Duodenal mucosa (tissue), 2 donors: ENCODE results near the gene FBN1.

Experiments used
- H3K27ac ChIP-seq: one replicate; pipeline ENCODE4 v1.7.0; 2013; ENCODE audit warnings: low read depth, low read length
- H3K27me3 ChIP-seq, 2 donors: one replicate each; pipeline ENCODE4 v1.7.0; 2013; ENCODE audit warnings: low read length in 2 of 2, control low read depth in 1 of 2; ENCODE audit not compliant: insufficient read depth in 2 of 2, control insufficient read depth in 1 of 2
- H3K36me3 ChIP-seq, 2 donors: one replicate each; pipeline ENCODE4 v1.7.0; 2013; ENCODE audit warnings: low read length in 2 of 2, control low read depth in 1 of 2; ENCODE audit not compliant: insufficient read depth in 2 of 2, control insufficient read depth in 1 of 2
- H3K4me1 ChIP-seq, 2 donors: one replicate each; pipeline ENCODE4 v1.7.0; 2013; ENCODE audit warnings: low read length in 2 of 2, control low read depth in 1 of 2; ENCODE audit not compliant: insufficient read depth in 2 of 2, control insufficient read depth in 1 of 2
- H3K4me3 ChIP-seq, 2 donors: one replicate each; pipeline ENCODE4 v1.7.0; 2013; ENCODE audit warnings: low read length in 2 of 2, low read depth in 1 of 2
- H3K9ac ChIP-seq, 2 donors: one replicate each; pipeline ENCODE4 v1.7.0; 2013; ENCODE audit warnings: low read length in 2 of 2, low read depth in 1 of 2
- H3K9me3 ChIP-seq, 2 donors: one replicate each; pipeline ENCODE4 v1.7.0; 2013; ENCODE audit warnings: low read length in 2 of 2, control low read depth in 1 of 2; ENCODE audit not compliant: control insufficient read depth in 1 of 2

FBN1 gene

GRCh38 chr15:48479751-48480150 is 165.8 kb downstream of the FBN1 start:
- H3K36me3 ChIP-seq = no peaks in the 10 kb centered on the region
- H3K27ac ChIP-seq = no peak overlapping the region
- H3K9ac ChIP-seq = no peak overlapping the region
- no peak overlapping the region for H3K4me3 ChIP-seq
- H3K27me3 ChIP-seq = no peaks in the 10 kb centered on the region
- no peaks in the 10 kb centered on the region for H3K9me3 ChIP-seq
- no peaks in the 10 kb centered on the region for H3K4me1 ChIP-seq

GRCh38 chr15:48478581-48478980 is 166.9 kb downstream of the FBN1 start:
- Histone ChIP-seq H3K9me3 (no peaks in the 10 kb centered on the region), H3K27ac (no peak overlapping the region), H3K36me3 (no peaks in the 10 kb centered on the region), H3K27me3 (no peaks in the 10 kb centered on the region), H3K4me3 (no peak overlapping the region), H3K4me1 (no peaks in the 10 kb centered on the region), H3K9ac (no peak overlapping the region)

- Histone ChIP-seq H3K27ac (no peak overlapping the region), H3K4me1 (no peaks in the 10 kb centered on the region), H3K27me3 (no peaks in the 10 kb centered on the region), H3K36me3 (no peaks in the 10 kb centered on the region), H3K4me3 (no peak overlapping the region), H3K9ac (no peak overlapping the region), H3K9me3 (no peaks in the 10 kb centered on the region)
These were observed 167.6 kb downstream of the FBN1 start for GRCh38 chr15:48477795-48478360.

GRCh38 chr15:48475600-48476395 is 169.7 kb downstream of the FBN1 start:
- Histone ChIP-seq H3K9me3 (no peaks in the 10 kb centered on the region), H3K4me3 (no peak overlapping the region), H3K27me3 (no peaks in the 10 kb centered on the region), H3K36me3 (no peaks in the 10 kb centered on the region), H3K27ac (no peak overlapping the region), H3K9ac (no peak overlapping the region), H3K4me1 (no peaks in the 10 kb centered on the region)

GRCh38 chr15:48473667-48474066 is 171.8 kb downstream of the FBN1 start:
- no peaks in the 10 kb centered on the region for H3K36me3 ChIP-seq
- H3K9me3 ChIP-seq = no peaks in the 10 kb centered on the region
- no peak overlapping the region for H3K27ac ChIP-seq
- no peaks in the 10 kb centered on the region for H3K4me1 ChIP-seq
- no peak overlapping the region for H3K9ac ChIP-seq
- no peak overlapping the region for H3K4me3 ChIP-seq
- H3K27me3 ChIP-seq = no peaks in the 10 kb centered on the region

GRCh38 chr15:48472756-48473155 is 172.8 kb downstream of the FBN1 start:
- Histone ChIP-seq H3K9me3 (no peaks in the 10 kb centered on the region), H3K4me3 (no peak overlapping the region), H3K27ac (no peak overlapping the region), H3K36me3 (no peaks in the 10 kb centered on the region), H3K9ac (no peak overlapping the region), H3K4me1 (no peaks in the 10 kb centered on the region), H3K27me3 (no peaks in the 10 kb centered on the region)

GRCh38 chr15:48471073-48471472 is 174.4 kb downstream of the FBN1 start:
- H3K4me3 ChIP-seq = no peak overlapping the region
- no peaks in the 10 kb centered on the region for H3K36me3 ChIP-seq

GRCh38 chr15:48470096-48470495 is 175.4 kb downstream of the FBN1 start:
- H3K4me3 ChIP-seq = no peak overlapping the region
- H3K4me1 ChIP-seq = no peaks in the 10 kb centered on the region
- H3K27me3 ChIP-seq = no peaks in the 10 kb centered on the region
- peaks cover 0 to 4% of the 10 kb centered on the region in 2 donors for H3K36me3 ChIP-seq
- no peak overlapping the region for H3K27ac ChIP-seq
- no peak overlapping the region for H3K9ac ChIP-seq
- no peaks in the 10 kb centered on the region for H3K9me3 ChIP-seq

More at GRCh38 chr15:48471073-48471472, 174.4 kb downstream of the FBN1 start:
- no peaks in the 10 kb centered on the region for H3K27me3 ChIP-seq
- H3K4me1 ChIP-seq = no peaks in the 10 kb centered on the region
- H3K9me3 ChIP-seq = no peaks in the 10 kb centered on the region
- H3K27ac ChIP-seq = no peak overlapping the region
- no peak overlapping the region for H3K9ac ChIP-seq

GRCh38 chr15:48469681-48470080 is 175.8 kb downstream of the FBN1 start:
- no peak overlapping the region for H3K4me3 ChIP-seq
- peaks cover 0 to 4% of the 10 kb centered on the region in 2 donors for H3K36me3 ChIP-seq
- H3K27ac ChIP-seq = no peak overlapping the region
- H3K27me3 ChIP-seq = no peaks in the 10 kb centered on the region
- no peak overlapping the region for H3K9ac ChIP-seq
- no peaks in the 10 kb centered on the region for H3K4me1 ChIP-seq
- no peaks in the 10 kb centered on the region for H3K9me3 ChIP-seq

GRCh38 chr15:48469271-48469670 is 176.2 kb downstream of the FBN1 start:
- no peaks in the 10 kb centered on the region for H3K9me3 ChIP-seq
- H3K27me3 ChIP-seq = no peaks in the 10 kb centered on the region
- H3K4me1 ChIP-seq = no peaks in the 10 kb centered on the region
- H3K9ac ChIP-seq = no peak overlapping the region
- H3K4me3 ChIP-seq = no peak overlapping the region
- H3K27ac ChIP-seq = no peak overlapping the region
- H3K36me3 ChIP-seq = peaks cover 0 to 4% of the 10 kb centered on the region in 2 donors
